GM06990 (cell line): ENCODE measurements around the gene PLEKHA4.
A peak's percentile ranks its signal among the peaks of the same experiment; 100 is the strongest.

Source experiments
- DNase-seq: peaks from one replicate; pipeline ENCODE4 v3.0.0-alpha.2; 2011; ENCODE audit not compliant: insufficient read length; ENCODE audit errors: extremely low read depth
- H3K27me3 ChIP-seq: replicated peaks from 2 replicates; pipeline ENCODE4 v1.6.0; 2011; ENCODE audit warnings: low read length; ENCODE audit not compliant: control insufficient read depth, insufficient read depth
- H3K36me3 ChIP-seq: 2 replicates; pipeline ENCODE4 v1.5.1; 2011; ENCODE audit warnings: low read length; ENCODE audit not compliant: control insufficient read depth, insufficient read depth
- H3K4me3 ChIP-seq: replicated peaks from 2 replicates; pipeline ENCODE4 v1.5.1; 2011; ENCODE audit warnings: low read depth, mild to moderate bottlenecking, control low read depth, low read length
- CTCF ChIP-seq: IDR thresholded peaks from 2 replicates; pipeline ENCODE4 v1.5.1; 2011; ENCODE audit warnings: low read length, control low read depth, mild to moderate bottlenecking, inconsistent platforms; ENCODE audit not compliant: insufficient read depth, poor library complexity, severe bottlenecking

Gene PLEKHA4

GRCh38 chr19:48841047-48841446, 27.4 kb downstream of the PLEKHA4 start:
- no peaks in the 10 kb centered on the region for H3K27me3 ChIP-seq
- no peak for TF ChIP-seq CTCF
- no peak for DNase-seq
- H3K4me3 ChIP-seq, result no peak overlapping the region
- H3K36me3 ChIP-seq, result no peaks in the 10 kb centered on the region

GRCh38 chr19:48837687-48838086, 30.7 kb downstream of the PLEKHA4 start:
- Histone ChIP-seq H3K36me3 (no peaks in the 10 kb centered on the region), H3K27me3 (no peaks in the 10 kb centered on the region), H3K4me3 (no peak overlapping the region)
- no peak for TF ChIP-seq CTCF
- no peak for DNase-seq

- peak; percentile 80 for DNase-seq
- Histone ChIP-seq H3K36me3 (no peaks in the 10 kb centered on the region), H3K27me3 (no peaks in the 10 kb centered on the region), H3K4me3 (peak overlapping the region; percentile 52)
- no peak for TF ChIP-seq CTCF
Measured at GRCh38 chr19:48837051-48837524, 31.3 kb downstream of the PLEKHA4 start.

- Histone ChIP-seq H3K36me3 (no peaks in the 10 kb centered on the region), H3K4me3 (peak within 1 kb of the TSS; percentile 52), H3K27me3 (no peaks in the 10 kb centered on the region)
- DNase-seq, result no peak
- no peak for TF ChIP-seq CTCF
Measured at GRCh38 chr19:48836089-48837017, 32.1 kb downstream of the PLEKHA4 start, which contains the start of gene HSD17B14. TSS of gene HSD17B14 (minus strand) at chr19:48836491. CDS start at chr19:48836411, 80 bp downstream.

- DNase-seq, result peak; percentile 83
- H3K36me3 ChIP-seq, result no peaks in the 10 kb centered on the region
- H3K4me3 ChIP-seq, result peak overlapping the region; percentile 52
- no peaks in the 10 kb centered on the region for H3K27me3 ChIP-seq
- peak; percentile 89 for TF ChIP-seq CTCF
Measured at GRCh38 chr19:48835734-48836088, 32.7 kb downstream of the PLEKHA4 start.
